K562 (cell line): ENCODE results near the gene RHEB.

Experiments
- MYBL2 ChIP-seq, 2 experiments: fragments of 450-650 bp in 1 of 2; sonication (generic) in 1 of 2; formaldehyde crosslinking in 1 of 2; IDR thresholded peaks; 2 replicates each; pipeline versions ENCODE4 v1.6.1 to v1.8.1; 2017 to 2022; ENCODE audit warnings: borderline replicate concordance in 1 of 2, inconsistent platforms in 1 of 2, low read depth in 1 of 2, mild to moderate bottlenecking in 1 of 2, missing genetic modification reagents in 1 of 2, moderate library complexity in 1 of 2
- RAD21 ChIP-seq, 2 experiments: fragments of 250-450 bp in 1 of 2; fragments of 450-650 bp in 1 of 2; sonication (Bioruptor Pico) in 1 of 2; formaldehyde crosslinking in 1 of 2; IDR thresholded peaks in 1 of 2; conservative IDR thresholded peaks in 1 of 2; 2 replicates each; pipeline versions ENCODE4 v1.4.0 to v1.8.0; 2020 to 2022; ENCODE audit warnings: mild to moderate bottlenecking in 2 of 2, moderate library complexity in 1 of 2

DNA sequence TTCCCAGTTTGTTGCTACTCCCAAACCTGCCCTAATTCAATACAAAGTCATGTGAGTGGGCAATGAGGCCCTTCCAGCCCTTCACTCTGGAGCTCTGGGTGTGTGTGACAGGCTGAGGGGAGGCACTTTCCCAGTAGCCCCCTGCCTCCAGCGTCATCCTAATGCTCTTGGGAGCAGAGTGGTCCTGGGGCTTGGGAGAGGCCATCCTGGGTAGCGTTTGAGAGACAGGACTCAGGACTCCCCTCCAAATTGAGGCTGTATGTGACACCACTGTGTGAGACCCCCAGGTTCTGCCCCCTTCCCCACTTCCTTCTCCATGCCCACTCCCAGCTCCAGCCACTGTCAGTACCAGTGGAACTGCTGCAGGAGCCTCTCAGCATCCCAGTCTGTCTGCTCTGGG is 73.3 kb downstream of the RHEB start:
- TF ChIP-seq MYBL2 (IDR thresholded peaks at IDR 0.05; ENCODE audit: low read depth) (no peak), MYBL2 (CRISPR knock-in tag; IDR thresholded peaks at IDR 0.05; ENCODE audit: borderline replicate concordance) (no peak), RAD21 (CRISPR knock-in tag; conservative IDR thresholded peaks at IDR 0.05 in 1 of 2, IDR thresholded peaks at IDR 0.05 in 1 of 2) (no peak)
